DND-41 (cell line): ENCODE results near the gene CHKB.

ENCODE experiments used
- ATAC-seq: fragments of 200-7000 bp; cut with Tn5 transposase; 3 replicates; pipeline ENCODE4 v1.9.1; 2021; ENCODE audit warnings: low read depth; ENCODE audit not compliant: insufficient read depth
- DNase-seq: peaks from one replicate; pipeline ENCODE4 v3.0.0-alpha.2; 2020
- H2AFZ ChIP-seq: 2 replicates; pipeline ENCODE4 v1.6.0; 2012; ENCODE audit warnings: low read depth, low read length
- H3K27ac ChIP-seq: 2 replicates; pipeline ENCODE4 v1.5.1; 2012; ENCODE audit warnings: low read length, inconsistent platforms
- H3K27me3 ChIP-seq: fragments of 200-600 bp; sonication (generic); 2 replicates; pipeline ENCODE4 v1.6.0; 2012; ENCODE audit warnings: low read length, mild to moderate bottlenecking, inconsistent platforms; ENCODE audit not compliant: insufficient read depth, poor library complexity
- H3K36me3 ChIP-seq: 2 replicates; pipeline ENCODE4 v1.5.1; 2012; ENCODE audit warnings: low read length, inconsistent platforms; ENCODE audit not compliant: insufficient read depth
- H3K4me1 ChIP-seq: 2 replicates; pipeline ENCODE4 v1.5.1; 2012; ENCODE audit warnings: mild to moderate bottlenecking, low read length; ENCODE audit not compliant: insufficient read depth
- H3K4me2 ChIP-seq: 2 replicates; pipeline ENCODE4 v1.6.0; 2012; ENCODE audit warnings: mild to moderate bottlenecking, moderate library complexity, low read length, inconsistent platforms; ENCODE audit not compliant: insufficient read depth
- H3K4me3 ChIP-seq, 2 experiments: fragments of 200-600 bp in 1 of 2; shearing (Covaris generic) in 1 of 2; 2 replicates each; pipeline ENCODE4 v1.5.1; 2012 to 2016; ENCODE audit warnings: inconsistent platforms in 2 of 2, low read length in 2 of 2, mild to moderate bottlenecking in 2 of 2, low read depth in 1 of 2, moderate library complexity in 1 of 2
- H3K79me2 ChIP-seq: 2 replicates; pipeline ENCODE4 v1.6.0; 2012; ENCODE audit warnings: low read length, inconsistent platforms; ENCODE audit not compliant: insufficient read depth
- H3K9ac ChIP-seq: 2 replicates; pipeline ENCODE4 v1.6.0; 2012; ENCODE audit warnings: low read depth, mild to moderate bottlenecking, inconsistent platforms, low read length, moderate library complexity
- H3K9me3 ChIP-seq: 2 replicates; pipeline ENCODE4 v1.5.1; 2012; ENCODE audit warnings: low read length, moderate library complexity, mild to moderate bottlenecking, inconsistent platforms; ENCODE audit not compliant: insufficient read depth, severe bottlenecking
- H4K20me1 ChIP-seq: 2 replicates; pipeline ENCODE4 v1.6.0; 2012; ENCODE audit warnings: low read length; ENCODE audit not compliant: insufficient read depth
- CTCF ChIP-seq: IDR thresholded peaks from 2 replicates; pipeline ENCODE4 v1.5.1; 2012; ENCODE audit warnings: borderline replicate concordance, low read length, moderate library complexity, mild to moderate bottlenecking; ENCODE audit not compliant: poor library complexity, severe bottlenecking; ENCODE audit errors: extremely low read depth
- EZH2 ChIP-seq: IDR thresholded peaks from 3 replicates; pipeline ENCODE4 v1.6.1; 2012; ENCODE audit warnings: borderline replicate concordance, low read depth, mild to moderate bottlenecking, moderate library complexity, low read length, inconsistent platforms; ENCODE audit not compliant: severe bottlenecking

CHKB gene

GRCh38 chr22:50625568-50626313 lies 43.1 kb upstream of the CHKB start:
- H3K27me3 ChIP-seq, result no peaks in the 10 kb centered on the region
- peaks cover 22% of the 10 kb centered on the region for H3K79me2 ChIP-seq
- H3K36me3 ChIP-seq, result peaks cover 20% of the 10 kb centered on the region
- no peaks in the 10 kb centered on the region for H3K9me3 ChIP-seq
- H4K20me1 ChIP-seq, result no peaks in the 10 kb centered on the region
- no peak overlapping the region for H2AFZ ChIP-seq
- no peak for DNase-seq
- H3K4me2 ChIP-seq, result peak overlapping the region; percentile 91; the same call in 1 of the 2 replicates
- H3K9ac ChIP-seq, result no peak overlapping the region
- no peak overlapping the region for H3K4me3 ChIP-seq
- no peak for ATAC-seq
- no peak overlapping the region for H3K27ac ChIP-seq
- TF ChIP-seq CTCF (no peak), EZH2 (no peak)
- H3K4me1 ChIP-seq, result peaks cover 49% of the 10 kb centered on the region

DNA sequence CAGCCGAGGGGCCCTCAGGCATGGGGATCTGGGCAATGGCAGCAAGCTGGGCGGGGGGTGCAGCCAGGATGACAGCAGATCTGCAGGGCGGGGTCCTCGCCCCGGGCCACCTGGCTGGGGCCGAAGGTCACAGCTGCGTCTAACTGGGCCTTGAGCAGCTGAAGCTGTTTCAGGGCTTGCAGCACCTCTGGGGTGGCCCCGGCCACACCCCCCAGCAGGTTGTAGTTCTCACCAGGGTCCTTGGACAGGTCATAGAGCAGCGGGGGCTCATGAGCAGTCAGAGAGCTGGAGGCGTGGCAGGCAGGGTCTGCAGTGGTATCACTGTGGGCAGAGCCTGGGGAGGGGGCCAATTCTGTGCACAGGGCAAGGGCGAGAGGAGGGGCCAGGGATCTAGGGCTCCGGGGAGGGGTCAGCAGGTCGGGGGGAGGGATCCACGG lies 42.5 kb upstream of the CHKB start:
- no peak for ATAC-seq
- no peak overlapping the region for H3K4me3 ChIP-seq
- no peak overlapping the region for H3K4me2 ChIP-seq
- TF ChIP-seq CTCF, result no peak
- no peak for TF ChIP-seq EZH2
- H3K9ac ChIP-seq, result no peak overlapping the region
- peaks cover 53% of the 10 kb centered on the region for H3K4me1 ChIP-seq
- no peaks in the 10 kb centered on the region for H3K9me3 ChIP-seq
- DNase-seq, result no peak
- no peak overlapping the region for H2AFZ ChIP-seq
- H3K27me3 ChIP-seq, result no peaks in the 10 kb centered on the region
- no peaks in the 10 kb centered on the region for H4K20me1 ChIP-seq
- peaks cover 22% of the 10 kb centered on the region for H3K79me2 ChIP-seq
- no peak overlapping the region for H3K27ac ChIP-seq
- H3K36me3 ChIP-seq, result peaks cover 20% of the 10 kb centered on the region

GRCh38 chr22:50624347-50625130 lies 41.9 kb upstream of the CHKB start:
- no peak overlapping the region for H3K4me3 ChIP-seq
- H3K9ac ChIP-seq, result no peak overlapping the region
- H3K4me2 ChIP-seq, result no peak overlapping the region
- peaks cover 59% of the 10 kb centered on the region for H3K4me1 ChIP-seq
- no peak for DNase-seq
- no peaks in the 10 kb centered on the region for H3K9me3 ChIP-seq
- H2AFZ ChIP-seq, result no peak overlapping the region
- no peak for TF ChIP-seq EZH2
- TF ChIP-seq CTCF, result no peak
- no peaks in the 10 kb centered on the region for H4K20me1 ChIP-seq
- H3K36me3 ChIP-seq, result peaks cover 20% of the 10 kb centered on the region
- H3K27me3 ChIP-seq, result no peaks in the 10 kb centered on the region
- ATAC-seq, result no peak
- peaks cover 22% of the 10 kb centered on the region for H3K79me2 ChIP-seq
- H3K27ac ChIP-seq, result no peak overlapping the region
